ENCODE measurements around the gene TIAM1.

- TF ChIP-seq CTCF (IDR thresholded peaks at IDR 0.05; ENCODE audit: low read depth, low read length) (no peak), EZH2phosphoT487 (IDR thresholded peaks at IDR 0.05; ENCODE audit: low read depth) (no peak)
Measured at GRCh38 chr21:31343030-31343510, 991 bp downstream of the TIAM1 start.

Data from OCI-LY3 (cell line).